GM19351 (cell line): ENCODE data around the gene HMGCS2.

Experiments used
- ATAC-seq: cut with Tn5 transposase; IDR thresholded peaks from one replicate; pipeline ENCODE4 v1.9.1; 2021; ENCODE audit warnings: mild to moderate bottlenecking, moderate library complexity; ENCODE audit not compliant: unreplicated experiment

HMGCS2 gene

GRCh38 chr1:119764220-119764619 is 4.5 kb downstream of the HMGCS2 start:
- ATAC-seq, result no peak

GRCh38 chr1:119762953-119763352 is 5.8 kb downstream of the HMGCS2 start:
- no peak for ATAC-seq

- no peak for ATAC-seq
Measured at GRCh38 chr1:119762409-119762808, 6.3 kb downstream of the HMGCS2 start.

GRCh38 chr1:119758584-119758983 is 10.1 kb downstream of the HMGCS2 start:
- ATAC-seq, result no peak

- ATAC-seq, result no peak
Measured at GRCh38 chr1:119752592-119752991, 16.1 kb downstream of the HMGCS2 start.

GRCh38 chr1:119748040-119748439 is 20.7 kb downstream of the HMGCS2 start:
- ATAC-seq, result no peak

GRCh38 chr1:119747451-119747850 is 21.3 kb downstream of the HMGCS2 start:
- ATAC-seq, result no peak

- no peak for ATAC-seq
Measured at GRCh38 chr1:119745034-119745433, 23.7 kb downstream of the HMGCS2 start.

- ATAC-seq, result no peak
Measured at GRCh38 chr1:119744598-119744942, 24.1 kb downstream of the HMGCS2 start.

GRCh38 chr1:119743776-119744597 is 24.7 kb downstream of the HMGCS2 start:
- ATAC-seq, result peak; percentile 78

GRCh38 chr1:119743308-119743707 is 25.4 kb downstream of the HMGCS2 start:
- no peak for ATAC-seq

GRCh38 chr1:119742677-119743076 is 26.0 kb downstream of the HMGCS2 start:
- no peak for ATAC-seq

- no peak for ATAC-seq
Measured at GRCh38 chr1:119742202-119742601, 26.5 kb downstream of the HMGCS2 start.

GRCh38 chr1:119740896-119741780 is 27.6 kb downstream of the HMGCS2 start:
- no peak for ATAC-seq

- no peak for ATAC-seq
Measured at GRCh38 chr1:119740261-119740660, 28.4 kb downstream of the HMGCS2 start.

- ATAC-seq, result no peak
Measured at GRCh38 chr1:119739150-119739549, 29.6 kb downstream of the HMGCS2 start.

- no peak for ATAC-seq
Measured at GRCh38 chr1:119738100-119738720, 30.5 kb downstream of the HMGCS2 start.

- no peak for ATAC-seq
Measured at GRCh38 chr1:119737040-119737682, 31.5 kb downstream of the HMGCS2 start.

- no peak for ATAC-seq
Measured at GRCh38 chr1:119736649-119737039, 32.1 kb downstream of the HMGCS2 start.

GRCh38 chr1:119735217-119735616 is 33.5 kb downstream of the HMGCS2 start:
- ATAC-seq, result no peak

- no peak for ATAC-seq
Measured at GRCh38 chr1:119733754-119734153, 35.0 kb downstream of the HMGCS2 start.
